GM12872 (cell line): Measurements from ENCODE around the gene ITSN1.

Experiments
- CTCF ChIP-seq: IDR thresholded peaks from 3 replicates; pipeline ENCODE4 v1.5.1; 2011; ENCODE audit warnings: low read depth, mild to moderate bottlenecking, low read length, moderate library complexity; ENCODE audit not compliant: insufficient read depth

Gene ITSN1

GRCh38 chr21:33712022-33712803, 69.9 kb downstream of the ITSN1 start:
- no peak for TF ChIP-seq CTCF

GRCh38 chr21:33721081-33721480, 78.8 kb downstream of the ITSN1 start:
- no peak for TF ChIP-seq CTCF

GRCh38 chr21:33729641-33730040, 87.3 kb downstream of the ITSN1 start:
- TF ChIP-seq CTCF = no peak

GRCh38 chr21:33731447-33731846, 89.1 kb downstream of the ITSN1 start:
- no peak for TF ChIP-seq CTCF

- no peak for TF ChIP-seq CTCF
Observed at GRCh38 chr21:33732038-33732437, 89.7 kb downstream of the ITSN1 start.

GRCh38 chr21:33733601-33734000, 91.3 kb downstream of the ITSN1 start:
- no peak for TF ChIP-seq CTCF

GRCh38 chr21:33734291-33734690, 92.0 kb downstream of the ITSN1 start:
- no peak for TF ChIP-seq CTCF
